ENCODE measurements around the gene GH2. TPM values are rescaled to one million over a fixed set of nuclear protein-coding genes. Genes with fewer than 3 reads are reported as not detected.
A peak's percentile ranks its signal among the peaks of the same experiment; 100 is the strongest.
"Not testable (repeated sequence)": the region's sequence is repeated elsewhere in the genome, so short reads cannot be mapped to it uniquely, and the experiment has no call there.

Gene GH2
- total RNA-seq, 1 donor from 2014 or later, result not detected

DNA sequence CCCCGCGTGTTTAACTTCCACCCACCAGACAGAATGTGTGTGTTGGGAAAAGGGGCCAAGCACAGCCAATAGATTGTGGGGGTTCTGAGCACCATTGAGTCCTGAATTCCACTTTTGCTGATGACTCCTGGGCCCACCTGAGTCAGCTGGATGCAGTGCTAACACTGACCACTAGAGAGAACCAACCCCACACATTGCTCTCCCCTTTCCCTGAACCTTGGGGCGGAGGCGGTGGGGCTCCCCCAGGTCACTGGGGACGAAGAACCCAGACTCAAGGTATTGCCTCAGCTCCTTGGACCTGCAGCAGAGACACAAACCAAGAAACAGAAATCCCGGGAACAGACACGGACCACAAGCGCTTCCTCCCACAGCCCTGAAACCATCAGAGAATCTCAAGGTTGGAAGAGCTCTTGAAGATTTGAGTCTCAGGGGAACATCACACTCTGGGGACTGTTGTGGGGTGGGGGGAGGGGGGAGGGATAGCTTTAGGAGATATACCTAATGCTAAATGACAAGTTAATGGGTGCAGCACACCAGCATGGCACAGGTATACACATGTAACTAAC, 7.6 kb downstream of the GH2 start:
- not testable (repeated sequence) for DNase-seq (ENCODE audit: low spot score)

DNA sequence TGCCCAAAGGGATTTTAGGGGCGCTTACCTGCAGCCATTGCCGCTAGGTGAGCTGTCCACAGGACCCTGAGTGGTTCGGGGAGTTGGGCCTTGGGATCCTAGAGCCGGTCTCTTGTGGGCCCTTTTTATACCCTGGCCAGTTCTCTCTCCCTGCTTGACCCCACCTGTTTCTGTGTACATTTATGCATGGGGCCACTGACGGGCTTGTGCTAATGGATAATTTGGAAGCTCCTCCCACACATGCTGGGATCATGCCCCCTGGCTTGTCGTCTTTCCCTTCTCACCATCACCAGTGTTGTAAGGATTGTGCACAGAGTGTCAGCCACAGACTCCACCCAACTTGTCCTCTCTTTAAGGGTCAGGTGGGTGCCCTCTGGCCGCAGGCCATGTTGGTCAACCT, 8.2 kb downstream of the GH2 start, which contains the start of gene CSH2:
Gene CSH2 (minus strand): TSS at position 101 of the 400 bp plus-strand sequence. CDS start 63 bp downstream, at position 38.
- not testable (repeated sequence) for DNase-seq (ENCODE audit: low spot score)

DNA sequence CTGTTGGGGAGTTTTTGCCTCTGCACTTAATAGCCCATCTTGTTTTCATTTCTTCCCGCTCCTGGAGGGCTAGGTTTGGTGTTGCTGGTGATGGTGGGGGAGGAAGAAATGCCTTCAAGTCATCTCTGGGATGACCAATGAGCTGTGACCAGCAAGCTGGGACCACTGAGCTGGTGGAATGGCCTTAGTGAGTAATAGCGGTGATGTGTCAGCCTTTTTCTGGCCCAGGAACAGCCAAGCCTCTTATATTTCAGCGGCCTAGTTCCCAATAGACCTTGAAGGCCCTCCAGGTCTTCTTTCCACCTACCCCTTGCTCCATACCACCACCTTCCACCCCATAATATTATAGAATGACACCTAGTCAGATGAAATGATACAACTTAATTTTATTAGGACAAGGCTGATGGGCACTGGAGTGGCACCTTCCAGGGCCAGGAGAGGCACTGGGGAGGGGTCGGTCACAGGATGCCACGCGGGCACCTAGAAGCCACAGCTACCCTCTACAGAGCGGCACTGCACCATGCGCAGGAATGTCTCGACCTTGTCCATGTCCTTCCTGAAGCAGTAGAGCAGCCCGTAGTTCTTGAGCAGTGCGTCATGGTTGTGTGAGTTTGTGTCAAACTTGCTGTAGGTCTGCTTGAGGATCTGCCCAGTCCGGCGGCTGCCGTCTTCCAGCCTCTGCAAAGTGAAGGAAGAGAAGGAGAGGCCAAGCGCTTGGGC, 9.9 kb downstream of the GH2 start:
- not testable (repeated sequence) for DNase-seq (ENCODE audit: low spot score)

DNA sequence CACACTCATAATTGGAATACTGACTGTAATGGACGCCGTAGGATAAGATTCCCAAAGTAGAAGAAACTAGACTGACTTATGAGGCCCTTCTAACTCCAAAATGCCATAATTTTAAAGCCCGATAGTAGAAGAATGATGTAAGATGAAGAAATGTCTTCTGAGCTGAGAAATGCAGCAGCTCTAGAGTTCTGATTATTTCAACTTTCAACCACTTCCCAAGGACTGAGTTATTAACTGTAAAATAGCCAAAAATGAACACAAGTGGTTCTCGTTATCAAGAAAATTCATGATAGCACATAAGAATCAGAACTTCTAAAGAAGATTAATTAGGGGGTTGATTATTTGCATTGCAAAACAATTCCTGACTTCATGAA, 11.5 kb downstream of the GH2 start:
- DNase-seq (ENCODE audit: low spot score), result not testable (repeated sequence)

DNA sequence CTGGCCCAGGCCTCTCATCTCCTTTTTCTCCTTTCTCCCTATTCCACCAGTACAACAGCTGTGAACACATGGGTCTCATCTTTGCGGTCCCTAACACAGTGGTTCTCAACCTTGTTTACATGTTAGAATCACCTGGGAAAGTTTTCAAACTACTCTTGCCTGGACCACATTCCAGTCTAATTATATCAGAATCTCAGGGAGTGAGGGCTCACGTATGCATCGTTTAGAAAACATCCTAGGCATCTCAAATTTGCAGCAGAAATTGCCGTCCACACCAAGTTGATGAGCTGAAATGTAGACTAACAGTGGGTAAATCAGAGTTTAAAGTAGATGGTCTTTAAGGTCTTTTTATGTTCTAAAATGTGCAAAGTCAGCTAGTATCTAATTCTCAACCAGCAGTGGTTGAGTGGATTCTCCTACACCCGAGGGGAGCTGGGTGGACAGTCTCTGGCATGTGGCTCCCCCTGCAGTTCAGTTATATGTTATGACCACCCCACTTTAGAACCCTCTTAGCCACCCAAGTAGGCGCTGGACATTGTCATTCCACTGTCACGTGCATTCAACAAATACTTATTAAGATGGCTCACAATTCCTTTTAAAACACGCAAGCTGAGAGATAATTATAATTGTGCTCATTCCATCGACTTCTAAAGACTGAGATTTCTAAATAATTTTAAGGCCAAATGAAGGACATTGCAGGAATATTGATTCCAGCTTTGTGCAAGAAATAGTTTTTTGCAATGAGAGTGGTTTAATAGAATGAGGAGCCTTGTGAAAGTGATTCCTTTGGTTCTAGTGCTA, 12.1 kb downstream of the GH2 start:
- not testable (repeated sequence) for DNase-seq (ENCODE audit: low spot score)

DNA sequence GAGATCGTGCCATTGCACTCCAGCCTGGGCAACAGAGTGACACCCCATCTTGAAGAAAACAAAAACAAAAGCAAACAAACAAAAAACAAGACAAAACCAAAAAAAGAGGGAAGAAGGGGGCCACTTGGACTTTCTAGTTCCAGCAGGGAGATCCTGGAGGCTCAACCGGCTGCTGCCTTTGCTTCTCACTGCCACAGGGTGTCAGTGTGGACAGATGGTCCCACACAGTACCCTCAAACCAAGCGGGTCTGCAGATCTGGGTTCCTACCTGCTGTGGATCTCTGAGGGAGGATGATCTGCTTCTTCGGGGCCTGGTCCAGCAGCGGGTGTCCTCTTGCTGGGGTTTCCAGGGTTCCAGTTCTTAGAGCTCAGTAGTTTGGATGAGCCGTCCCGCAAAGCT, 15.1 kb downstream of the GH2 start:
- not testable (repeated sequence) for DNase-seq (ENCODE audit: low spot score)

DNA sequence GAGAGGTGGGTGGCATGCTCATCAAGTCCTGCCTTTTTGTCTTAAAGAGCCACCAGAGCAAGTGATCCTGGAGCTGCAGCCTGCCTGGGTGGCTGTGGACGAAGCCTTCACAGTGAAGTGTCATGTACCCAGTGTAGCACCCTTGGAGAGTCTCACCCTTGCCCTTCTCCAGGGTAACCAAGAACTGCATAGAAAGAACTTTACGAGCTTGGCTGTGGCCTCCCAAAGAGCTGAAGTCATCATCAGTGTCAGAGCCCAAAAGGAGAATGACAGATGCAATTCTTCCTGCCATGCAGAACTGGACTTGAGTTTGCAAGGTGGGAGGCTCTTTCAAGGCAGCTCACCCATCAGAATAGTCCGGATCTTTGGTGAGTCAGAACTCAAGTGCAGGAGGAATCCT, 22.5 kb downstream of the GH2 start:
- DNase-seq (ENCODE audit: low spot score), result no peak

DNA sequence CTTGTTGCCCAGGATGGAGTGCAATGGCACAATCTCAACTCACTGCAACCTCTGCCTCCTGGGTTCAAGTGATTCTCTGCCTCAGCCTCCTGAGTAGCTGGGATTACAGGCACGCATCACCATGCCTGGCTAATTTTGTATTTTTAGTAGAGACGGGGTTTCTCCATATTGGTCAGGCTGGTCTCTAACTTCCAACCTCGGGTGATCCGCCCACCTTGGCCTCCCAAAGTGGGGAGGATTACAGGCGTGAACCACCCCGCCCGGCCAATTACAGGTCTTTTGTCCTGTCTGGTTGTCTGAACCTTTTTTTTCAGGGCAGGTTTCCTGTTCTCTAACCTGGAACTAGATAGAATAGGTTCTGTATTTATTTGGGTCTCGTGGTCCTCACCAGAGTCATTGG, 25.3 kb downstream of the GH2 start:
- not testable (repeated sequence) for DNase-seq (ENCODE audit: low spot score)

DNA sequence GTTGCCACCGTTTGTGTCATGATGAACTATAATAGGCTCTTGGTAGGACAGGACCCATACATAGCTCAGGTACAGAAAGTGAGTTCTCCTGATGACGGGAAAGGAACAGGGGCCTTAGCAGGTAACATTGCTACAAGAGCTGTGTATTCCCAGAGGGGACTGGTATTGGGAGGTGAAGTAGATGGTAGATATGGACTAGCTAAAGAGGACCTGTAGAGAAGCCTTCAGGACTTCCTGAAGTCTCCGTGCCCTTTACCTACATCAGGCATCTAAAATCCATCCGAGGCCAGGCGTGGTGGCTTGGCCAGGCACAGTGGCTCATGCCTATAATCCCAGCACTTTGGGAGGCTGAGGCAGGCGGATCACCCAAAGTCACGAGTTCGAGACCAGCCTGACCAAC, 26.6 kb downstream of the GH2 start:
- no peak for DNase-seq (ENCODE audit: low spot score)

DNA sequence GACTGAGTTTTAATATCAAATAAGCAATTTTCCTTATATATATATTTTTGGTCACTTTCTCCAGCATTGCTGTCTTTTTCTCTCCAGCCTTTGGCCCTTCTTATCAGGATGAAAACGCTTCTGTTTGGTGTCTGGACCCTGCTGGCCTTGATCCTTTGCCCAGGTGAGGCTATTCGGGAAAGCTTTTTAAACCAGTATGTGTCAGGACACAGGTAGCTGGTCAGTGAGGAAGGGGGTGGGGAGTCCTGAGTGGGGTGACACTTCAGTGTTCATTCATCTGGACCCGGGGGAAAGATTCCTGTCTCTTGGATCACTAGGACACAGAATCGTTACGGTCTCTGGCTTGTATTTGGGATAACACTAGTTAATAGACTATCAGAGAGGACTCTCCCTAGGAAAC, 27.0 kb downstream of the GH2 start:
- DNase-seq (ENCODE audit: low spot score), result no peak

DNA sequence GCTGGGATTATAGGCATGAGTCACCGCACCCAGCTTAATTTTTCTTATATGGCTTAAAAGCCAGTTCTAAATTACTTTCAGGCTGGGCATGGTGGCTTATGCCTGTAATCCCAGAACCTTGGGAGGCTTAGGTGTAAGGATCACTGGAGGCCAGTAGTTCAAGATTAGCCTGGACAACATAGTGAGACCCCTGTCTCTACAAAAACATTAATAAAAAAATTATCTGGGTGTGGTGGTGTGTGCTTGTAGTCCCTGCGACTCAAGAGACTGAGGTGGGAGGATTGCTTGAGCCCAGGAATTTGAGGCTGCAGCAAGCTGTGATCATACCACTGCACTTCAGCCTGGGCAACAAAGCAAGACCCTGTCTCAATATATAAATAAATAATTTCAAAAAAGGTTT, 28.5 kb downstream of the GH2 start:
- no peak for DNase-seq (ENCODE audit: low spot score)

DNA sequence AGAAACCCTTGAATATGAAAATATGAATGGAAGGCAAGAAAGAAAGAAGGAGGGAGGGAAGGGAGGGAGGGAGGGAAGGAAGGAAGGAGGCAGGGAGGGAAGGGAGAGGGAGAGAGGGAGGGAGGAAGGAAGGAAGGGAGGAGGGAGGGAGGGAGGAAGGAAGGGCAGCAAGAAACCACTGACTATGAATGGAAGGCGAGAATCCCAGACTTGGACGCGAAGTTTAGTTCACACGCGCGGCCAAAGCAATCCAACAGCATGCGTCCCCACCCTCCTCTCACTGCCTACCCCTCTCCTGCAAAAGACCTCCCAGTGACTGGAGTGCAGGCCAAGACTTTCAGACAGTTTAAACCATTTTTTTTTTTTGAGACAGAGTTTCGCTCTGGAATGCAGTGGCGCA, 31.3 kb downstream of the GH2 start:
- no peak for DNase-seq (ENCODE audit: low spot score)

DNA sequence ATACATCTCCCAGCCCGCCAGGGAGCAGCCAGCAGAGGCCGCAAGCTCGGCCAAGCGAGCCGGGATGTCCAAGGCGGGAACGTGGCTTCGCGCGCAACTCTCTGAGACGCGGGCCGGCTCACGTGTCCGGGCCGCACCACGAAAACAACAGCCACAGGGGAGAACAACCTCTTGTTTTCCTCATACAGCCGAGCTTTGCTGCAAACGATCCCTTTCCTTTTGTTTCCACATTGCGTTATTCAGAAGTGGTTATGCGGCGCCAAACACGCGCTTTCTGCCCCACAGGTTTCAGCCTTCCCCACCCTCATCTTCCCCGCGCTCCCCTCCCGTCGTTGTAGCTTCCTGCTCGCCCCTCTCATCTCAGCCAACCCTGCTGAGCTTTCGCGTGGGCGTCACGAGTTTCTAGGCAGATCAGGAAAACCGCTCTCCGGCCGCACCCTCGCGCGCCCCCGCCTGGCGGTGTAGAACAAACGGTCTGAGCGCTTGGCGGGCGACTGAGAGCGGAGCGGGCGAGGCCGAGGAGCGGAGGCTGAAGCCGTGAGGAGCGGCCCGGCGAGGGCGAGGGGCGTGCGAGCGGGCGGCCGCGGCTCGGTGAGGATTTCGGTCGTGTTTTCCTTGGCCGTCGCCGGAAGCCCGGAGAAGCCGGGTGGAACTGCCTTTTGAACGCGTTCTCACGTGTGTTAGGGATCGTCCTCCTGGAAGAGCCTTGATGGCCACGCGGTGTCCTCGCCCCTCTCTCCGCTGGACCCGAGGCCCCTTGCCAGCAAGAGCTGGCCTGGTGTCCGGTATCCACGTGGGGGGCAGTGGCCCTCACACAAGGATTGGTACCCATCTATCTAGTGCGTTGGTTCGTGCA, 32.7 kb downstream of the GH2 start:
- peak; percentile 98 for DNase-seq (ENCODE audit: low spot score)

DNA sequence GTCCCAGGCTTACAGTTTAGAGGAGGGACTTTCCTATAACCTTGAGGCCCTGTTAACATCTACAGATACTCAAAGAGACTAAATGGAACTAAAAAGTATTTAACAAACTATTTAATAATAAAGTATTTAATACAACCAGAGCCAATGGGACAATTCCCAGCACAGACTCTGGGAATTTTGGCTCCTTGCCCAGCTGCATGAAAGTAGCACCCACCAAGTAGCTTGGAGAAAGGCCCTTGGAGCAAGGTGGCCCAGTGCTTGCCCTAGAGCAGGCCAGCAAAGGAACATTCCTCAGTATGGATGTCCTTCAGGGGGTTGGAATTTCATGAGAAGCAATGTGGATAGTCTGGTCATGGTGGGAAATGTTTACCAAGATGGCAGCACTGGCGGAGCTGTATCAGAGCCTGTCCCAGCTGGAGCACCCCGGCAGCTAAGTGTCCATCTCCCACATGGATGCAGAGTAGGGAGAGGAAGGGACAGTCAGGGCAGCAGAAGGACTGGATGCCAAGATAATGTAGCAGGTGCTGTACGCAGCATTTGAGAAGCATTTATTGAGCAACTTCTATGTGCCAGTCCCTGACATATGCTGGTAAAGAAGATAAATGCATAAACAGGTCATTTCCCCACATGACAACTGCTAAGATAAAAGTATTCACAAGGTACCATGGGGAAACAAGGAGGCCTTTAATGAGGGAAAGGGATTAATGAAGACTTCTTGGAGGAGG, 34.1 kb downstream of the GH2 start:
- DNase-seq (ENCODE audit: low spot score), result no peak

DNA sequence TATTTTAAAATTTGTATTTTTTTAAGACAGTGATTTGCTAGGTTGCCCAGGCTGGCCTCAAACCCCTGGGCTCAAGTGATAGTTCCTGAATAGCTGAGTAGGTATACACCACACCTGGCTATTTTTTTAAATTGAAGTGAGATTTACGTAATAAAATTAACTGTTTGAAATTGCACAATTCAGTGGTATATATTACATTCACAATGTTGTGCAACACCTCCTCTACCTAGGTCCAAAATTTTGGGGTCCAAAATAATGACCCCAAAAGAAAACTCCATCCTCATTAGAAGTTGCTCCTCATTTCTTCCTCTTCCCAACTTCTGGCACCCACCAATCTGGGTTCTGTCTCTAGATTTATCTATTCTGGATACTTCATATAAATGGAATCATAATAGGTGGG, 36.2 kb downstream of the GH2 start:
- no peak for DNase-seq (ENCODE audit: low spot score)

DNA sequence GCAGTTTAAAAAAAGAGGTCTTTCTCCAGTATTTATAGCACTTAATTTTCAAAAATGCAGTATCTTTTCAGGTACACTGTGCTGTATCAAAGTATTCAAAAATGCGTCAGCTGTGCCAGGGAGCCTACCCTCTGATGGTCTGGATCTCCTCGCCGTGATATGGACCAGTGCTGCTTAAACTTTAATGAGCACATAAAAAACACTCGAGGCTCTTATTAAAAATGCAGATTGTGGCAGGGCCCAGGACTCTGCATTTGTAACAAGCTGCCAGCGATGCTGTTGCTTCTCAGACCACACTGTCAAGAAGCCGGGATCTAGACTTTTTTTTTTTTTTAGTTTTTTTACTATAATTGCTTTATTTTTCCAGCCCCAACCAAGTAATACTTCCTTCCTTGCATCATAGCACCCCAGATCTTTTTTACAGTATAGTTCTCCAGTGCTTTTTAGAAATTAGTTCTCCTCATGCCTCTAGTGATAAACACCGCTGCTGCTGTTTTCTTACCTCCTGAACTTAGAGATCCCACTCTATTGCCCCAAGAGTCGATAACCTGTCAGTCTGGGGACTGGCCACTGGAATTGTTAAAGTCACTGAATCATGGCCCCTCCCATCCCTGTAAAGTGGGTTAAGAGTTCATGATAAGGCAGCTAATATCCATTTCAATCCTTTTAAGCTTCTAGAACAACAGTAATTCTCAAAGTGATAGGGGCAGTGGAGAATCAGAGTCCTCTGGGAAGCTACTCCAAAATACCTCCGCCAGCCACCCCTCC, 37.6 kb downstream of the GH2 start:
- DNase-seq (ENCODE audit: low spot score), result no peak

DNA sequence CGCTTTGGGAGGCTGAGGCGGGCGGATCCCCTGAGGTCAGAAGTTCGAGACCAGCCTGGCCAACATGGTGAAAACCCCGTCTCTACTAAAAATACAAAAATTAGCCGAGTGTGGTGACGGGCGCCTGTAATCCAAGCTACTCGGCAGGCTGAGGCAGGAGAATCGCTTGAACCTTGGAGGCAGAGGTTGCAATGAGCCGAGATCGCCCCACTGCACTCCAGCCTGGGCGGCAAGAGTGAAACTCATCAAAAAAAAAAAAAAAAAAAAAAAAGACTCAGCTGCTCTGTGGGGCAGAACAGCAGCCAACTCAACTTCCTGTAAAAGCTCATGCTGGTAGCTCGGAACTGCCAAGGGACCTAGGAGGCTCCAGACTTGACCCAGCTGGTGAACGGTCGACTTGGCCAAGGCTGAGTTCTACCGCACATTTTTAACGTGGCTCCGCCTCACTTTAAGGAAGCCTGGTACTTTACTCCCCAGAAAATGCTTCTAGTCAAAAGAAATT, 38.3 kb downstream of the GH2 start:
- not testable (repeated sequence) for DNase-seq (ENCODE audit: low spot score)

DNA sequence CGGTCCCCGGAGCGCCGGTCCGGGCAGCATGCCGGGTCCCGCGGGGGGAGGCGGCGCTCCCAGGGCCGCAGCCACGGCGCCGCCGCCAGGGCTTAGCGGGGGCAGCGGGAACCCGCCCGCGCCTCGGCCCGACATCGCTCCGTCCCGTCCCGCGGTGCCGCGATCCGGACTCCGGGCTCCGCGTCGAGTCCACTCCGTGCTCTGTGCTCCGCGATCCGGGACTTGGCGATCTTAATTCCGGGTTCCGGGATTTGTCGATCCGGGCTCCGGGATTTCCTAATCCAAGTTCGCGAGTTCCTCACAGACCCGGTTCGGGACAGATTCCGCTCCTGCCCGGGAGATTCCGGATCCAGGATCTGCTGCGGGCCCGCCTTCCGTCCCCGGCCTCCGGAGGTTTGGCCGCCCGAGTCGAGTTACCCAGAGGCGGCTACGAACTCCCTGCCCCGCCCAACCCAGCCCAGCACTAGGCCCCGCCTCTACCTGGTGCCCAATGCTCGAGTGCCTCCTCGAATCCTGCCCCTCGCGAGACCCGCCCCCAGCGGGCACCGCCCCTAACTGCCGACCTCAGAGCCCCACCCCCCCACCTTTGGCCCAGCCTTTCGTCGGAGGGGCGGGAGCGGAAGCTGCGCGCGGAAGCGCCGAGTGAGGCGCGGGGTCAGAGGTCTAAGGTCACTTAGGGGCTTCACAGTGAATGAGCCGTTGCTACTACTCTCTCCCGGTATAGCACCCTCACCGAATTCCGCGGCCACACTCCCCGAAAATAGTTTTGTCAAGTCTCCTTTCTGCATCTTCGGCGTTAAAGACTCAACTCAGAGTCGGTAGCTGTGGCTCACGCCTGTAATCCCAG, 39.0 kb downstream of the GH2 start, which contains the start of gene SMARCD2:
Gene SMARCD2 (minus strand): TSS at position 146 of the 847 bp plus-strand sequence. CDS start 11 bp downstream, at position 135.
- DNase-seq (ENCODE audit: low spot score), result peak; percentile 99

DNA sequence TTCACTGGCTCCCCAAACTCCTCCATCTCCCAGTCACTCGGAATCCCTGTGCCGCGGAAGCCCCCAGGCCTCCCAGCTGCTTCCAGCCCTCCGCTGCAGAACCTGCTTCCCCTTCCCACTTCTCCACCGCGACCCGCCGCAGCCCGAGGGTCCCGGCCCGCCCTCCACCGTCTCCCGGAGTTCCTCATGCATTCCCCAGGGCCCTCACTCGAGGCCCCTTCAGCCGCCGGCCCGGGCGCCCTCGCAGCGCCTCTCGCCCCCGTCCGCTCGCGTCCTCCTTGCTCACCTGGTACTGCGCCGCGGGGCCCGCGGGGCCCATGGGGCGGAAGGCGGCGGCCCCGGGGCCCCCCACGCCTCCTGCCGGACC, 39.6 kb downstream of the GH2 start:
- no peak for DNase-seq (ENCODE audit: low spot score)
